Omental fat pad (tissue), 4 donors: ENCODE results near the gene ENO4. TPM values are rescaled to one million over a fixed set of nuclear protein-coding genes. Genes with fewer than 3 reads are reported as not detected.

Source experiments
- ATAC-seq: fragments of 150-250 bp; one replicate; pipeline ENCODE4 v1.9.1; 2016; ENCODE audit warnings: mild to moderate bottlenecking, moderate library complexity; ENCODE audit not compliant: low FRiP score
- DNase-seq: peaks from one replicate; pipeline ENCODE4 v3.0.0-alpha.2; 2019; ENCODE audit warnings: low spot score
- CTCF ChIP-seq, 3 donors: fragments of 450-650 bp; IDR thresholded peaks; one replicate each; pipeline ENCODE4 v1.5.1; 2016 to 2017; ENCODE audit warnings: antibody characterized with exemption in 3 of 3, mild to moderate bottlenecking in 3 of 3, moderate library complexity in 2 of 3
- total RNA-seq, 4 donors: library from RNA; depleted of rRNA; stranded (reverse); fragments of >200 nt; gene quantifications; one replicate each; pipeline ENCODE4 v1.1.0, GENCODE V29; 2016

ENO4 gene
- total RNA-seq, 4 donors from 2014 or later: 0.46 to 4.3 TPM; not detected in 2

- no peak for DNase-seq
- TF ChIP-seq CTCF (IDR thresholded peaks at IDR 0.05): no peak
- ATAC-seq: no peak
Measured at GRCh38 chr10:116886772-116887171, 37.5 kb downstream of the ENO4 start.

DNA sequence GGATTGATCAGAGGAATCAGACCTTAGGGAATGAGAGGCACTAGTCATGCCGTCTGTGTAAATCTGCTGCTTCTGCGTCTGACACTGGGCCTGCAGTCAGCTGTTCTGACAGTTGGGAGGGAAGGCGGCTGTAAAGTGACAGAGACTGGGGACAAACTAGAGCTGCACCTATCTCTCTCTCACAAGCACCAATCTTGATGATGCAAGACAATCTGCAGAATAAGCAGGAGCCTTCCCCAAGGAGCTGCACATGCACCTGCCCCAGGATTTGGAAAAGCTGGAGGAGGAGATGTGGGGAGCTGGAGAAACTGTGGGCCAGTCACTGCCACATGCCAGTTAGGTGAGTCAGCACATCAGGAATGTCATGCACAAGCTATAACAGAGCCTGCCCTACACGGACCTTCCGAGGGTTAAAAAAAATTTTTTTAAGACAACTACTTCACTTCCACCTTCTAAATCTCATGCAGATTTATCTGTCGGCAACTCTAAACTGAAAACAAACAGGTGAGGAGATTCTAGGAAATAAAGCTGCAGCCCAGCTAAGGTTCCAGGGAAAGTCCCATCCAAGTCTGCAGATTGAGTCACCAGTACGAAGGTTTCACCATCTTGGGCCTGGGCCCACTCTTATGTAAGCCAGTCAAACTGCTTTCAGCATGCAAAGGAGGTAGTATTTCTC lies 39.2 kb downstream of the ENO4 start:
- ATAC-seq (peak; percentile 91), DNase-seq (peak; percentile 76)

GRCh38 chr10:116889066-116889465 lies 39.8 kb downstream of the ENO4 start:
- ATAC-seq (no peak), DNase-seq (no peak)
- TF ChIP-seq CTCF (IDR thresholded peaks at IDR 0.05): no peak

More for the DNA sequence above, 39.2 kb downstream of the ENO4 start:
- TF ChIP-seq CTCF (IDR thresholded peaks at IDR 0.05): no peak

DNA sequence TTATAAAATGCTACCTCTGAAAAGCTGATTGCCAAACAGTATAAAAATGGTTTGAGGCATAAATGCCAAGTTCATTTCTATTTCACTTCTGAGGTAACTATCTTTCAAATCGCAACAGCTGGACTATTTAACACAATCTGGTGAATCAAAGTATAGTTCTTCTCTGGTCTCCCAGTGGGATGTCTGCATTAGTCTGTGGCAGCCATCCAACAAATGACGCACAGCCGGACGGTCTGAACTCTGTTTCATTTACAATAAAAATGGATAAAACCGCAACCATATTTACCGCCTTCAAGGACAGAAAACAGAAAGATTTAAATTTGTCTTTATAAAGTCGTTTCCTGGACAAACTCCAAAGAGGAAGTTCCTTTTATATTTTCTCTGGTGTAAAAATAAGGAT lies 41.9 kb downstream of the ENO4 start:
- DNase-seq: peak; percentile 73
- ATAC-seq: no peak
- TF ChIP-seq CTCF (IDR thresholded peaks at IDR 0.05): no peak

DNA sequence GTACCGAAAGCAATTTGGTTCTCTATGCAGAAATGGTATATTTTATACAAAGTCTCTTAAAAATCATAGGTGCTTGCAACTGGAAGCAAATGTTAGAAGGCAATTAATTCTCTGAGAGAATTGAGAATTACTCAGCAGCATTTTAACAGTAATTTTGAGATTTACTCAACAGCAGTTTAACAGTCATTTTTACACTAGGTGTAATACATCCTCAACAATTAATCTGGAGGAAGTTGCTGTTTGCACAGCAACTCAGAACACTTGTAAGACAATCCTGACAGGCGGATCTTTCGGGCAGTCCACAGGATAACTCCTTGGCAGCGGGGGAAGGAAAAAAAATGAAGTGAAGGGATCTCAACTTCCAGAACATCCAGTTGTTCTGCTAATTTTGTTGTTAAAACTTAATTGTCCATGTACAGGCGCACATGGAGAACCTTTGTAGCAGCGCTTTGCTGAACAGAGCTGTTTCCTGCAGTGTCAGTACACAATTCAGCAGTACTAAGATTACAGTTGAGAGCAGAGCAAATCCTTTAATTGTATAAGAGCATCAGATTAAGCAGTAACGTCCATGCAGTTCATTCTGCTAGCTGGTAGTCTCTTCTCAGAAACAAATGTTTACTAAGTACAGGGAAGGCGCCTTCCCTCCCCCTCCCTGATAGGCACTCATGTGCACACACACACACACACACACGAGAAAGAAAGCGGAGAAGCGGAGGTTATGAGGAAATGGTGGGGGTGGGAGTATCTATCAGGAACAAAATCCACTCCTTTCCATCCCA lies 43.8 kb downstream of the ENO4 start:
- TF ChIP-seq CTCF (IDR thresholded peaks at IDR 0.05): no peak
- ATAC-seq (no peak), DNase-seq (no peak)

- ATAC-seq (no peak), DNase-seq (no peak)
- no peak for TF ChIP-seq CTCF (IDR thresholded peaks at IDR 0.05)
Measured at GRCh38 chr10:116893686-116894037, 44.4 kb downstream of the ENO4 start.

- ATAC-seq: no peak
- no peak for TF ChIP-seq CTCF (IDR thresholded peaks at IDR 0.05)
- no peak for DNase-seq
Measured at GRCh38 chr10:116899626-116900025, 50.3 kb downstream of the ENO4 start.
